ENCODE data around the gene TCF21. TPM values are rescaled to one million over a fixed set of nuclear protein-coding genes. Genes with fewer than 3 reads are reported as not detected.

TCF21 gene
- total RNA-seq, 4 donors from 2014 or later, result 0.24 to 0.41 (median 0.26) TPM; not detected in 1

- H3K27me3 ChIP-seq, result peaks cover 6 to 27% (median 14%) of the 10 kb centered on the region in 3 donors
- intact Hi-C loops (cut with DNase I; ENCODE audit: low total_unique reads) (no loop called here), in situ Hi-C loops (cut with MboI; ENCODE audit: low sequenced_read_pairs in 4 of 4) (no loop called here)
- H3K36me3 ChIP-seq, result no peaks in the 10 kb centered on the region
- DNase-seq (no peak), ATAC-seq (no peak)
- no peak overlapping the region for H3K4me3 ChIP-seq
- no peaks in the 10 kb centered on the region for H3K9me3 ChIP-seq
- H3K4me1 ChIP-seq, result peaks cover 0 to 8% of the 10 kb centered on the region in 2 donors
- no peak for TF ChIP-seq POLR2A (IDR thresholded peaks at IDR 0.05)
- no peak overlapping the region for H3K27ac ChIP-seq
These were observed 9.3 kb downstream of the TCF21 start for GRCh38 chr6:133898263-133898662.

GRCh38 chr6:133899556-133899955 lies 10.6 kb downstream of the TCF21 start:
- no peak overlapping the region for H3K4me3 ChIP-seq
- H3K27me3 ChIP-seq, result peaks cover under 1 to 14% (median 12%) of the 10 kb centered on the region in 3 donors
- TF ChIP-seq POLR2A (IDR thresholded peaks at IDR 0.05), result no peak
- no peak for TF ChIP-seq CTCF (IDR thresholded peaks at IDR 0.05 in 4 of 5, conservative IDR thresholded peaks at IDR 0.05 in 1 of 5)
- no peak for ATAC-seq
- no peak overlapping the region for H3K27ac ChIP-seq
- in situ Hi-C loops (cut with MboI; ENCODE audit: low sequenced_read_pairs in 4 of 4) (no loop called here), intact Hi-C loops (cut with DNase I; ENCODE audit: low total_unique reads) (no loop called here)
- peaks cover 0 to 8% of the 10 kb centered on the region in 2 donors for H3K4me1 ChIP-seq
- H3K36me3 ChIP-seq, result no peaks in the 10 kb centered on the region
- H3K9me3 ChIP-seq, result no peaks in the 10 kb centered on the region
- DNase-seq, result no peak

DNA sequence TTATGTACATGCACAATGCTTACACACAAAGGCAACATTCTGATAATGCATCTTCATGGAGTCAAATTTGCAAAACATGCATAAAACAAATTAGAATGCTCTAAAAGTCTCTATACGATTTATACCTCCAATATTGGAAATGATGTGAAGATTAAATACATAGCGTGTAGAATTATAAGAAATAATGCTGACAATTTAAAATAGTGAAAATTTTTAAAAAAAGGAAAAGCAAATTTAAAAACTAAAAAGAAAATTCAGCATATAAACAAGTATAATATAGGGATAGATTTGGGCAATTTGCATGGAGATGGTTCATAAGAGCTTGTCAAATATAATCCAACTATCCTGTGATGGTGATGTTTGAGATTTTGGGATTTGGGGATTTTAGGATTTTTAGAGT lies 14.9 kb downstream of the TCF21 start:
- DNase-seq (no peak), ATAC-seq (no peak)
- in situ Hi-C loops (cut with MboI; ENCODE audit: low sequenced_read_pairs in 4 of 4) (loop anchor here in 1 of 4 donors (25.0 kb wide), 1 partner anchor 1067 kb away; no protein-coding TSS in a partner anchor), intact Hi-C loops (cut with DNase I; ENCODE audit: low total_unique reads) (no loop called here)
- Histone ChIP-seq H3K27me3 (no peaks in the 10 kb centered on the region), H3K4me1 (no peaks in the 10 kb centered on the region), H3K9me3 (no peaks in the 10 kb centered on the region), H3K4me3 (no peak overlapping the region), H3K27ac (no peak overlapping the region), H3K36me3 (no peaks in the 10 kb centered on the region)
- no peak for TF ChIP-seq CTCF (IDR thresholded peaks at IDR 0.05 in 4 of 5, conservative IDR thresholded peaks at IDR 0.05 in 1 of 5)
- TF ChIP-seq POLR2A (IDR thresholded peaks at IDR 0.05), result no peak

DNA sequence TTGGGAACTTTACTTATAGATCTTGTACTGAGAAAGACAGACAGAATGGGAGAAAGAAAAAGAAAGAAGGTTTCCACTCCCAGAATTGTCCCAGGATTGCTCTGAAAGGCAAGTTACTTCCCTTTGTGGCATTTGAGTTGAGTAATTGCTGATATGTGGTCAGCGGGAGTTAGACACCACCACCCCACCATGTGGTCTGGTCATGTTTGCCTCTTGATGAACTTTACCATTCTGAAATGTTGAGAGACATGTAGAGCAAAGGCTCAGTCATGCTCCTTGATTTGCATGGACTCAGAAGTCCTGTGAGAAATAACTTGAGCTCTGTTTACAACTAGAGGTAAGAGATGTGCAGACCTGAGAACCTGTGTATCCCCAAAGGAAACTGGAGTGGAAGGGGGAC lies 17.1 kb downstream of the TCF21 start:
- Histone ChIP-seq H3K4me1 (no peaks in the 10 kb centered on the region), H3K27ac (no peak overlapping the region), H3K36me3 (no peaks in the 10 kb centered on the region), H3K4me3 (no peak overlapping the region), H3K9me3 (no peaks in the 10 kb centered on the region), H3K27me3 (no peaks in the 10 kb centered on the region)
- DNase-seq (no peak), ATAC-seq (no peak)
- in situ Hi-C loops (cut with MboI; ENCODE audit: low sequenced_read_pairs in 4 of 4) (loop anchor here in 1 of 4 donors (25.0 kb wide), 1 partner anchor 1069 kb away; no protein-coding TSS in a partner anchor), intact Hi-C loops (cut with DNase I; ENCODE audit: low total_unique reads) (no loop called here)
- no peak for TF ChIP-seq POLR2A (IDR thresholded peaks at IDR 0.05)
- TF ChIP-seq CTCF (IDR thresholded peaks at IDR 0.05 in 4 of 5, conservative IDR thresholded peaks at IDR 0.05 in 1 of 5), result no peak

DNA sequence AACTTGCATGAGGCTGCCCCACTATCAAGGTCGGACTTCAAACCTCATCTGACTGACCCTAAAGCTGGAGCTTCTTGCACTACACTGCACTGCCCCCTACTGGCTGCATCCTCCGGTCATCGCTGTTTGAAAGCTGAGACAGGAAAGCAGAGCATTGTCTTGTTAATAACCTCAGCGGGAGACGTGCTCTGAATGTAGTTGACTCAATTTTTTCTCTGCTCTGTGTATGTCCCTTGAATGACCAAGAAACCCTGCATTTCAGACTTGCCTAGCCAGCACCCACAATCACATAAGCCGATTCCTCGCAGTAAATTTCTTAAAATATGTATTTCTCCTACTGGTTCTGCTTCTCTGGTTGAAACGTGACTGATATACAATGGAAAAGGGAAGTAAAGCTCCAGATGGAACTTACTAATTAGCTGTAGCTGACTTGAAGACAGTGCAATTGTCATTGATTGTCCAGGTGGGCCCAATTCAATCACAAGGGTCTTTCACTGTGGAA lies 27.8 kb downstream of the TCF21 start:
- H3K27me3 ChIP-seq, result no peaks in the 10 kb centered on the region
- DNase-seq (peak; percentile 60 to 72), ATAC-seq (peak; percentile 78 to 81)
- in situ Hi-C loops (cut with MboI; ENCODE audit: low sequenced_read_pairs in 4 of 4) (loop anchor here in 3 of 4 donors (5.0 to 25.0 kb wide), 2 partner anchors 349 to 1079 kb away; no protein-coding TSS in a partner anchor), intact Hi-C loops (cut with DNase I; ENCODE audit: low total_unique reads) (loop anchor here (1.0 to 5.0 kb wide), 3 partner anchors 79 to 1384 kb away; no protein-coding TSS in a partner anchor)
- no peak overlapping the region for H3K27ac ChIP-seq
- no peaks in the 10 kb centered on the region for H3K4me1 ChIP-seq
- no peak for TF ChIP-seq POLR2A (IDR thresholded peaks at IDR 0.05)
- peak; percentile 65 to 88 (median 79) for TF ChIP-seq CTCF (IDR thresholded peaks at IDR 0.05 in 4 of 5, conservative IDR thresholded peaks at IDR 0.05 in 1 of 5)
- no peak overlapping the region for H3K4me3 ChIP-seq
- no peaks in the 10 kb centered on the region for H3K36me3 ChIP-seq
- no peaks in the 10 kb centered on the region for H3K9me3 ChIP-seq

Data from gastrocnemius medialis (tissue), 4 donors.